Small intestine (tissue), 7 donors: ENCODE results near the gene CYGB. TPM values are rescaled to one million over a fixed set of nuclear protein-coding genes. Genes with fewer than 3 reads are reported as not detected.
"Not testable (repeated sequence)": the region's sequence is repeated elsewhere in the genome, so short reads cannot be mapped to it uniquely, and the experiment has no call there.

Experiments used
- DNase-seq, 2 donors: peaks; one replicate each; pipeline versions ENCODE4 v3.0.0 to v3.0.0-alpha.2; 2013
- FAIRE-seq: peaks from 2 replicates; lab custom pipeline; 2012; peaks lifted over from hg19 to GRCh38; lab: Jason Lieb, UNC
- H3K27ac ChIP-seq, 3 donors: one replicate each; pipeline ENCODE4 v1.5.1; 2013; ENCODE audit warnings: low read length in 2 of 3, mild to moderate bottlenecking in 2 of 3, control low read depth in 1 of 3, inconsistent platforms in 1 of 3, low read depth in 1 of 3, moderate library complexity in 1 of 3
- H3K27me3 ChIP-seq, 3 donors: one replicate each; pipeline ENCODE4 v1.6.1; 2013; ENCODE audit warnings: low read length in 3 of 3, inconsistent platforms in 1 of 3; ENCODE audit not compliant: control insufficient read depth in 3 of 3, insufficient read depth in 3 of 3
- H3K36me3 ChIP-seq, 3 donors: one replicate each; pipeline ENCODE4 v1.6.1; 2013; ENCODE audit warnings: low read length in 3 of 3, inconsistent platforms in 1 of 3, low read depth in 1 of 3, mild to moderate bottlenecking in 1 of 3, moderate library complexity in 1 of 3; ENCODE audit not compliant: control insufficient read depth in 3 of 3, insufficient read depth in 2 of 3
- H3K4me1 ChIP-seq, 3 donors: one replicate each; pipeline ENCODE4 v1.6.1; 2013; ENCODE audit warnings: low read length in 2 of 3, inconsistent platforms in 1 of 3, low read depth in 1 of 3, mild to moderate bottlenecking in 1 of 3, moderate library complexity in 1 of 3; ENCODE audit not compliant: control insufficient read depth in 3 of 3, insufficient read depth in 2 of 3
- H3K4me3 ChIP-seq, 3 donors: one replicate each; pipeline ENCODE4 v1.5.1; 2013; ENCODE audit warnings: low read length in 3 of 3, control low read depth in 1 of 3, inconsistent platforms in 1 of 3, low read depth in 1 of 3, mild to moderate bottlenecking in 1 of 3, moderate library complexity in 1 of 3
- H3K9me3 ChIP-seq, 2 donors: one replicate each; pipeline ENCODE4 v1.6.1; 2013; ENCODE audit warnings: low read depth in 1 of 2, low read length in 1 of 2; ENCODE audit not compliant: control insufficient read depth in 2 of 2, insufficient read depth in 1 of 2
- WGBS, 3 donors: extraction: QIAGEN DNeasy Blood & Tissue Kit; methylation state at CpG; one replicate each; pipeline ENCODE4 v1.1.7; 2013; 5-methylcytosine and 5-hydroxymethylcytosine counted together
- polyA plus RNA-seq, 4 donors: library from polyadenylated mRNA; stranded (reverse) in 3 of 4; unstranded in 1 of 4; fragments of 200-250 nt in 3 of 4; fragments of 120-200 nt in 1 of 4; gene quantifications; one replicate each; pipeline versions ENCODE4 v1.2.1 to v1.2.3, GENCODE V29; 2013
- donor health status: healthy with polysubstance abuse.
- donor health status: control.
- donor health status: control.
- donor health status: Bipolar disorder and iron deficiency.
- donor health status: healthy.

The CYGB gene
- polyA plus RNA-seq, 4 donors, result 1.1 to 35.4 (median 12.0) TPM

DNA sequence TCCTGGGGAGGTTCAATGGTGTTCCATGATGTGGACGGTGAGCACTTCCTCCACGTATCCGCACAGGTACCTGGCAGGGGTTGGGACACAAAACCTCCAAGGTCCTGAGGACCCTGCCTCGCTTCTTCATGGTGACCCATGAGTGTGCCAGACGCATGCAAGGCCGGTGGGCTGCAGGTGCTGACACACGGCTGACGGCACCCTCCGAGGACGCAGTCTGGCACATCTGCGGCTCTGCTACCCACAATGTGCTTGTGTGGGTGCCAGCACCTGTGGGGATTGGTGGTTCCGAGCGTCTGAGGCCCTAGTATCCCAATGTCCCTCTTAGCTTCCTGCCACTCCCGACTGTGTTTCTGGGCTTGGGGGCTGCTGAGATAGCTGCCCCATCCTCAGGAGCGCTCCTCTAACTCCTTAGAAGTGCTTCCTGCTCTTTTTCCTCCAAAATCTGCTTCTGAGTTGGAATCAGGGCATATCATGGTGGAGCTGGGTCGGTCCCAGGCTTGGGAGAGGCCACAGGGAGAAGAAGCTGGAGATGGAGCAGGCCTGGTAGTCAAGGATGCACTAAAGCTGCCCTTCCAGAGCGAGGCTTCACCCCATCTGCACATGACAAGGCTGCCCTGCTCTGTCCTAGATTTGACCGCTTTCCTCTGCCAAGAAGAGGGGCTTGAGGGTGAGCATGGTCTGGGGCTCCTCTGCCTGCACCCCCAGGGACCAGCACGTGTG is 1.6 kb downstream of the CYGB start:
- H3K36me3 ChIP-seq, result peaks cover 0 to 11% (median 0%) of the 10 kb centered on the region in 3 donors
- peaks cover 0 to 8% (median 3%) of the 10 kb centered on the region in 3 donors for H3K4me1 ChIP-seq
- DNase-seq (no peak), FAIRE-seq (no peak)
- H3K9me3 ChIP-seq, result no peaks in the 10 kb centered on the region
- H3K4me3 ChIP-seq, result peak overlapping the region in 1 of 3 donors; percentile 35
- 76 to 88% (median 86%) methylated on average over 19 of the region's 19 CpGs for WGBS, 3 donors
- peak overlapping the region in 1 of 3 donors; percentile 56 for H3K27ac ChIP-seq
- peaks cover 0 to 38% (median 0%) of the 10 kb centered on the region in 3 donors for H3K27me3 ChIP-seq

GRCh38 chr17:76534831-76535732 is 2.4 kb downstream of the CYGB start:
- Histone ChIP-seq H3K4me3 (no peak overlapping the region), H3K27me3 (peaks cover 0 to 33% (median 0%) of the 10 kb centered on the region in 3 donors), H3K36me3 (peaks cover 0 to 18% (median 0%) of the 10 kb centered on the region in 3 donors), H3K4me1 (peaks cover 0 to 10% (median 4%) of the 10 kb centered on the region in 3 donors), H3K9me3 (no peaks in the 10 kb centered on the region), H3K27ac (peak overlapping the region in 1 of 3 donors; percentile 56)
- WGBS, 3 donors, result 71 to 81% (median 80%) methylated on average over 7 of the region's 7 CpGs
- FAIRE-seq (no peak), DNase-seq (no peak)

DNA sequence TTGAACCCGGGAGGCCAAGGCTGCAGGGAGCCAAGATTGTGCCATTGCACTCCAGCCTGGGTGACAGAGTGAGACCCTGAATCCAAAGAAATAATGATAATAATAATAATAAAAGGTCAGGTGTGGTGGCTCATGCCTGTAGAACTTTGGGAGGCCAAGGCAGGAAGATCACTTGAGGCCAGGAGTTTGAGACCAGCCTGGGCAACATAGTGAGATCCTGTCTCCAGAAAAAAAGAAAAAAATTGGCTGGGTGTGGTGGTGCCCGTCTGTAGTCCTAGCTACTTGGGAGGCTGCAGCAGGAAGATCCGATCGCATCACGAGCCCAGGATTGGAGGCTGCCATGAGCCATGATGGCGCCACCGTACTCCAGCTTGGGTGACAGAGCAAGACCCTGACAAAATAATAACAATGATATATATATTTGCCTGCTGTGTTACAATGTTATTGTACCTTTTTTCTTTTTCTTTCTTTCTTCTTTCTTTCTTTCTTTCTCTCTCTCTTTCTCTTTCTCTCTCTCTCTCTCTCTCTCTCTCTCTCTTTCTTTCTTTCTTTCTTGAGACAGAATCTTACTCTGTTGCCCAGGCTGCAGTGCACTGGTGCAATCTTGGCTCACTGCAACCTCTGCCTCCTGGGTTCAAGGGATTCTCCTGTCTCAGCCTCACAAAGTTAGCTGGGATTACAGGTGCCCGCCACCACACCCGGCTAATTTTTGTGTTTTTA is 3.7 kb downstream of the CYGB start:
- peaks cover 0 to 22% (median 0%) of the 10 kb centered on the region in 3 donors for H3K27me3 ChIP-seq
- DNase-seq, FAIRE-seq, H3K4me3 ChIP-seq, H3K27ac ChIP-seq, H3K9me3 ChIP-seq: not testable (repeated sequence)
- peaks cover 0 to 18% (median 0%) of the 10 kb centered on the region in 3 donors for H3K36me3 ChIP-seq
- WGBS, 3 donors, result 89 to 90% (median 89%) methylated on average over 9 of the region's 9 CpGs
- H3K4me1 ChIP-seq, result peaks cover 0 to 22% (median 4%) of the 10 kb centered on the region in 3 donors

- DNase-seq (no peak), FAIRE-seq (no peak)
- Histone ChIP-seq H3K36me3 (peaks cover 0 to 19% (median 0%) of the 10 kb centered on the region in 3 donors), H3K9me3 (no peaks in the 10 kb centered on the region), H3K27ac (peak overlapping the region in 1 of 3 donors; percentile 89), H3K4me1 (peaks cover 0 to 30% (median 10%) of the 10 kb centered on the region in 3 donors), H3K4me3 (no peak overlapping the region), H3K27me3 (peaks cover 0 to 19% (median 0%) of the 10 kb centered on the region in 3 donors)
- WGBS, 3 donors, result 73 to 75% (median 74%) methylated on average over 8 of the region's 8 CpGs
Observed at GRCh38 chr17:76532072-76532651, 5.3 kb downstream of the CYGB start.

DNA sequence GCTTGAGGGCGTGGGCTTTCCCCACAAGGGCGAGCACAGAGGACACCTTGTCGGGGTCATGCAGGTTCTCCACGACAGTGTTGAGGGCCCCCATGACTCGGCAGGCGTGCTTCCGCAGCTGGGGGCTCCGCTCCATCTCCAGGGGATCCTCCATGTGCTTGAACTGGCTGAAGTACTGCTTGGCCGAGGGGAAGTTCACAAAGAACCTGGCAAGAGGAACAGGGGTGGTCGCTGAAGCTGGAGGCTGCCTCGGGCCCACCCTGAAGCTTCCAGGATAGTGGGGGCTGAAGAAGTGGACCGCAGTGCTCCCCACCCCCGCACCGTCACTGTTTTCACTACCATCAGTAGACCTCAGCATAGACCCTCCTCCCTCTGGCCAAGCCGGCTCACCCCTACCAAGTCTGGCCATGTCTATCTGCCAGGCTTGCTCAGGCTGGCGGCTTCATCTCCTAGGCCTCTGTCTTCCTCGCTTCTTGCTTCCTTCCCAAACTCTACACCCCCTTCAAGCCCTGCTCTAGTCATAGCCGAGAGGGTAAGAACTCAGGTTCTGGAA is 5.9 kb downstream of the CYGB start:
- H3K36me3 ChIP-seq, result peaks cover 0 to 19% (median 0%) of the 10 kb centered on the region in 3 donors
- H3K27ac ChIP-seq, result peak overlapping the region in 2 of 3 donors; percentile 81 to 89
- H3K9me3 ChIP-seq, result no peaks in the 10 kb centered on the region
- no peak overlapping the region for H3K4me3 ChIP-seq
- H3K4me1 ChIP-seq, result peaks cover 0 to 30% (median 10%) of the 10 kb centered on the region in 3 donors
- H3K27me3 ChIP-seq, result peaks cover 0 to 13% (median 0%) of the 10 kb centered on the region in 3 donors
- FAIRE-seq (no peak), DNase-seq (no peak)
- 75 to 84% (median 83%) methylated on average over 18 of the region's 18 CpGs for WGBS, 3 donors

- Histone ChIP-seq H3K27ac (peak overlapping the region; percentile 17 to 89 (median 81)), H3K27me3 (peaks cover 0 to 6% (median 0%) of the 10 kb centered on the region in 3 donors), H3K4me3 (no peak overlapping the region), H3K36me3 (peaks cover 0 to 19% (median 0%) of the 10 kb centered on the region in 3 donors), H3K9me3 (no peaks in the 10 kb centered on the region), H3K4me1 (peaks cover 0 to 30% (median 10%) of the 10 kb centered on the region in 3 donors)
- DNase-seq (no peak), FAIRE-seq (no peak)
- WGBS, 3 donors, result 75 to 79% (median 78%) methylated on average over 27 to 32 of the region's 32 CpGs
Observed at GRCh38 chr17:76530811-76531485, 6.6 kb downstream of the CYGB start.

DNA sequence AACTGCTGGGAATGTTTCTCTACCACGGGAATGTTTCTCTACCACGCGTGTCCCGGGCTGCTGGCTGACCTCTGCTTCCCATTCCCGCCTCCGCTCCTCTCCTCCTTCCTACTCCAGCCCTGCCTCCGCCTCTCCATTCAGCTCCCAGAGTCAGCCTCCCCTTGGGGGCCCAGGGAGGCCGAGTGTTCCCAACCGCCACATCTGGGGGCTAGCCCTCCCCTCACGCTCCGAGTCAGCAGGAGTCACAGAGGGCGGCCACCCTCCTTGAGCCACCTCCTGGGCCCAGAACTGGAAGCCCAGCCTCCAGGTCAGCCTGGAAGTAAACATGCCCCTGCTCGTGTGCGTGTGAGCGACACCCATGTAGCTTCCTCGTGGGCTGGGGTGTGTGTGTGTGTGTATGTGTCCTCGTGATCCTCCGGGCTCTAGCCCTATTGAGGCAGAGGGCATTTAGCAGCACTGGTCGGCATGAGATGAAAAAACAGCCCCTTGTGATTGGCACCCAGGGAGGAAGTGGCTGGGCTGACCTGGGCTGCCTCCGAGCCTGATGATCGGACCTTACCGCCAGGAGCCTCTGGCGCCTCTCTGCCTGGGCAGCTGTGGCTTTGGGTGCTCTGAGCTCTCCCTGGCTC is 7.3 kb downstream of the CYGB start:
- Histone ChIP-seq H3K4me1 (peaks cover 0 to 32% (median 10%) of the 10 kb centered on the region in 3 donors), H3K36me3 (peaks cover 0 to 18% (median 0%) of the 10 kb centered on the region in 3 donors), H3K9me3 (no peaks in the 10 kb centered on the region), H3K4me3 (no peak overlapping the region), H3K27ac (peak overlapping the region in 2 of 3 donors; percentile 81 to 89), H3K27me3 (peaks cover 0 to 6% (median 0%) of the 10 kb centered on the region in 3 donors)
- WGBS, 3 donors, result 55 to 71% (median 67%) methylated on average over 21 to 23 of the region's 23 CpGs
- DNase-seq, result peak in 1 of 2 donors; percentile 46
- no peak for FAIRE-seq
